ENCODE data around the gene SHISA9. TPM values are rescaled to one million over a fixed set of nuclear protein-coding genes. Genes with fewer than 3 reads are reported as not detected.

SHISA9 gene
- total RNA-seq, 4 donors from 2014 or later = not detected

GRCh38 chr16:13269359-13269758 lies 368.0 kb downstream of the SHISA9 start:
- intact Hi-C loops (cut with DNase I; ENCODE audit: low total_unique reads) = no loop called here
- in situ Hi-C loops (cut with MboI; ENCODE audit: low sequenced_read_pairs in 4 of 4) = no loop called here
- TF ChIP-seq POLR2A (IDR thresholded peaks at IDR 0.05) (no peak), CTCF (IDR thresholded peaks at IDR 0.05 in 4 of 5, conservative IDR thresholded peaks at IDR 0.05 in 1 of 5) (no peak)

GRCh38 chr16:13269905-13270528 lies 368.6 kb downstream of the SHISA9 start:
- TF ChIP-seq POLR2A (IDR thresholded peaks at IDR 0.05) (no peak), CTCF (IDR thresholded peaks at IDR 0.05 in 4 of 5, conservative IDR thresholded peaks at IDR 0.05 in 1 of 5) (no peak)
- H3K27ac ChIP-seq = no peak overlapping the region
- H3K4me3 ChIP-seq = no peak overlapping the region
- no peaks in the 10 kb centered on the region for H3K4me1 ChIP-seq
- in situ Hi-C loops (cut with MboI; ENCODE audit: low sequenced_read_pairs in 4 of 4) (no loop called here), intact Hi-C loops (cut with DNase I; ENCODE audit: low total_unique reads) (no loop called here)
- DNase-seq (no peak), ATAC-seq (no peak)
- no peaks in the 10 kb centered on the region for H3K9me3 ChIP-seq
- no peaks in the 10 kb centered on the region for H3K27me3 ChIP-seq
- no peaks in the 10 kb centered on the region for H3K36me3 ChIP-seq

More at GRCh38 chr16:13269359-13269758, 368.0 kb downstream of the SHISA9 start:
- Histone ChIP-seq H3K4me3 (no peak overlapping the region), H3K36me3 (no peaks in the 10 kb centered on the region), H3K9me3 (no peaks in the 10 kb centered on the region), H3K27me3 (no peaks in the 10 kb centered on the region), H3K27ac (no peak overlapping the region), H3K4me1 (no peaks in the 10 kb centered on the region)
- no peak for ATAC-seq
- DNase-seq = no peak

GRCh38 chr16:13270602-13271001 lies 369.2 kb downstream of the SHISA9 start:
- TF ChIP-seq POLR2A (IDR thresholded peaks at IDR 0.05) = no peak
- TF ChIP-seq CTCF (IDR thresholded peaks at IDR 0.05 in 4 of 5, conservative IDR thresholded peaks at IDR 0.05 in 1 of 5) = no peak
- Histone ChIP-seq H3K27ac (no peak overlapping the region), H3K4me1 (no peaks in the 10 kb centered on the region), H3K36me3 (no peaks in the 10 kb centered on the region), H3K9me3 (no peaks in the 10 kb centered on the region), H3K4me3 (no peak overlapping the region), H3K27me3 (no peaks in the 10 kb centered on the region)
- in situ Hi-C loops (cut with MboI; ENCODE audit: low sequenced_read_pairs in 4 of 4) (no loop called here), intact Hi-C loops (cut with DNase I; ENCODE audit: low total_unique reads) (no loop called here)
- no peak for DNase-seq
- no peak for ATAC-seq

- Histone ChIP-seq H3K4me1 (no peaks in the 10 kb centered on the region), H3K27me3 (no peaks in the 10 kb centered on the region), H3K27ac (no peak overlapping the region), H3K36me3 (no peaks in the 10 kb centered on the region), H3K4me3 (no peak overlapping the region), H3K9me3 (no peaks in the 10 kb centered on the region)
- DNase-seq (no peak), ATAC-seq (no peak)
- intact Hi-C loops (cut with DNase I; ENCODE audit: low total_unique reads) (no loop called here), in situ Hi-C loops (cut with MboI; ENCODE audit: low sequenced_read_pairs in 4 of 4) (no loop called here)
- TF ChIP-seq CTCF (IDR thresholded peaks at IDR 0.05 in 4 of 5, conservative IDR thresholded peaks at IDR 0.05 in 1 of 5) = no peak
- TF ChIP-seq POLR2A (IDR thresholded peaks at IDR 0.05) = no peak
Measured at GRCh38 chr16:13289515-13289914, 388.1 kb downstream of the SHISA9 start.

Other genes starting within 250 kb of the SHISA9 start
- 1 to 10 TPM; 2.8 to 8.7 (median 6.6) TPM for gene CPPED1, start 97.7 kb upstream of the SHISA9 start, total RNA-seq